DMS79 (cell line): ENCODE measurements around the gene HELZ.
"Not testable (repeated sequence)": the region's sequence is repeated elsewhere in the genome, so short reads cannot be mapped to it uniquely, and the experiment has no call there.

ENCODE experiments used
- DNase-seq: peaks from one replicate; lab custom pipeline; 2025; lab: John Stamatoyannopoulos, UW

The HELZ gene

DNA sequence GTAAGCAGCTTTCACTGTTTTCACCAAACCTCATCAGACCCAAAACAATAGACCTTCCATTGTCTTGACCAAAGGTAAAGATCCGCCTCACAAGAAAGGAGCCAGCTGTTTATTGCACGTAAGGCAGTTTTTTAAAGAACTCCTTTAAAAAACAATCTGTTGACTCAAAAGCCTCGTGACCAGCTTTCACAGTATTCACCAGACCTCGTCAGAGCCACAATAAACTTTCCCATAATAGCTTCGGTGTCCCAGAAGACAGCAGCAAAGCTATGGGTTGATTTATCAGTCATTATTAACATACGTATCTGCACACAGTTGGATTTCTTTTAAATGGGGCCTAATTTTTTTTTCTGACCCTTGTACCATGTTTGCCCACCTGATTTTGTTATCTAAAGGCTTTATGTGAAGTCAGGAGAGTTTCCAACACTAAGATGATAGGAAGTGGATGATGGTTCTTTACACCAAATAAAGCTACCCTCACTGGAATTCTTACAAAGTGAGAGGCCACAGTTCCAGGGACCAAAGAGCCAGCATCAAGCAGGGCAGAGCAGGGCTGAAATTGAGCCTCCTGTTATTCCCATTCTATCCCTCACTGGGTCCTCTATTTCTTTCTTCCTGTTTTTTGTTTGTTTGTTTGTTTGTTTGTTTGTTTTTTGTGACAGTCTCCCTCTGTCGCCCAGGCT, 17.6 kb upstream of the HELZ start:
- DNase-seq: no peak

DNA sequence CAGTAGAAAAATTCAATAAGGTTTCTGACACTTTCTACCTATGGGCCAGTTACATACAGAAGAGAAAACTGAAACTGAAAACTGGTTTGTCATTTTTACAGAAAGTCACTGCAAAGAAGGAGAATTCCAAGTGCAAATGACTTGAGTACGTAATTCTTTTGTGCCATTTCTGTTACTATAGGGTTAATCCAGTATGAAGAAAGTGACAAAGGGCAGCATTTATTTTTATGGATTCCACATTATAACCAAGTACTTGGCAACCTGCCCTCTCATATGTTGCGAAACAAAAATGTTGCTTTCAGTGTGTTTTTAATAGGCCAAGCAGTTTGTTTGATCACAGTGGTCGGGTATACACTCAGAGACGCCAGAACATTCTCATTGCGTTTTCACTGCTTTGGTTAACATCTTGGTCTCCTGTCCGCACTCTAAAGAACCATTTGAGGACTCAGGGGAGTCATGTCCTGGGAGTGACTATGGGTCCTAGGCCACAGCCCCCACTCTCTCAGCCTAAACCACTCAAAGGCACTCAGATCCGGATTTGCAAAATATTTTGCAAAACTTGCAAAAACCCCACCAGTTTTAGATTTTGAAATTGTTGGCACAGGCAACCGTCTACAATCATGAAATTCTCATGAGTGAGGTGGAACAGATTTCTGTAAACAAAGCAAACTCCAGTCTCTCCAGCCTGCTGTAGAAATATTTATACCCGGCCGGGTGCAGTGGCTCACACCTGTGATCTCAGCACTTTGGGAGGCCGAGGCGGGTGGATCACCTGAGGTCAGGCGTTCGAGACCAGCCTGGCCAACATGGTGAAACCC, 15.4 kb upstream of the HELZ start:
- no peak for DNase-seq

DNA sequence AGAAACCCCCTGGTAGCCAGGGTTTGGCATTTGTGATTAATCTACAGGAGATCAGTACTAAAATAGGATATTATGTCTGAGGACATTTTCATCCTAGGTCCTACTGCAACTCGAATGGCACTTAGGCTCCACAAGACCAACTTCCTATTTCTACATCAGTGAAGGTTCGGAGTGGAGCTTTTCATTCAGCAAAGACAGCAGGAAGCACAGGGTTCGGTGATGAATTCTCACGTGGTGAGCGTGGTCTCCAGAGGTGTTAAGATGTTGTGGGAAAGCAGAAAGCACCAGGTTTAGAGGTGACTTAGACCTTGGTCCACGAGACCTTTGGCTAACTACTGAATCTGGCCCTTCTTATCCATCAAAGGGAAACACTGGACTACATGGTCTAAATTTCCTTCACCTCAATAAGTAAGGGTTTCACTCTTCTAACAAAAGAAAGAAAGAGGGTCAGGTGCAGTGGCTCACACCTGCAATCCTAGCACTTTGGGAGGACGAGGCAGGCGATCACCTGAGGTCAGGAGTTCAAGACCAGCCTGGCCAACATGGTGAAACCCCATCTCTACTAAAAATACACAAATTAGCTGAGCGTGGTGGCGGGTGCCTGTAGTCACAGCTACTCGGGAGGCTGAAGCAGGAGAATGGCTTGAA, 13.9 kb upstream of the HELZ start:
- no peak for DNase-seq

DNA sequence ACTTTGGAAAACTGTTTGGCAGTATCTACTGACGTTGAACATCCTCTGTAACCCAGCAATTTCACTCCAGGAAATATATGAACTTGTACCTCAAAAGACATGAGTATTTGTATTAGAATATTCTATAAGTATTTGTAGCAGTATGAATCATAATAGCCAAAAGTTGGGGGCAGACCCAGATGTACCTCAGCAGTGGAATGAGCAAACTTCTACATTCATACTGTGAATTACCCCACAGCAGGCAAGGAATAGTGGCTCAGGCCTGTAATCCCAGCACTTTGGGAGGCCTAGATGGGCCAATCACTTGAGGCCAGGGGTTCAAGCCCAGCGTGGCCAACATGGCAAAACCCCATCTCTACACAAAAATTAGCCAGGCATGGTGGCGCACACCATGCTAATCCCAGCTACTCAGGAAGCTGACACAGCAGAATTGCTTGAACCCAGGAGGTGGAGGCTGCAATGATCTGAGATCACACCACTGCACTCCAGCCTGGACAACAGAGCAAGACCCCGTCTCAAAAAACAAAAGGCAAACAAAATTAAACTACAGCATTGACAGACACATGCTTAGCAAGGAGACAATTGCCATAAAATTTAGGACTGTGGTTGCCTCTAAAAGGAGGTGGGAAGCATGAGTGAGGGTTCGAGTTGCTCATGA, 11.2 kb upstream of the HELZ start:
- DNase-seq: no peak

DNA sequence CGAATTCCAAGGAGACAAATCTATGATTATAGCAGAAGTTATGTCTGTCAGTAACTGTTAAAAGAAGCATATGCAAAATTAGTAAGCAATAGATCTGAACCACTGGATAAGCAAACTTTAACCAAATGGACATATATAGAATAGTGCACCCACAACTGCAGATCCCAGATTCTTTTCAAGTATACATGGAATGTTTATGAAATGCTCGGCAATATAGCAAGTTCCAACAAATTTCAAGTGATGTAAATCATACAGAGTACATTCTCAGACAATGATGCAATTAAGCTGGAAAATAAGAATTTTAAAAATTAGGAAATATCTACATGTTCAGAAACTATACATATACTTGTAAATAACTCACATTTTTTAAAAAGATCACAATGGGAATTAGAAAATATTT, 8.4 kb upstream of the HELZ start:
- no peak for DNase-seq

DNA sequence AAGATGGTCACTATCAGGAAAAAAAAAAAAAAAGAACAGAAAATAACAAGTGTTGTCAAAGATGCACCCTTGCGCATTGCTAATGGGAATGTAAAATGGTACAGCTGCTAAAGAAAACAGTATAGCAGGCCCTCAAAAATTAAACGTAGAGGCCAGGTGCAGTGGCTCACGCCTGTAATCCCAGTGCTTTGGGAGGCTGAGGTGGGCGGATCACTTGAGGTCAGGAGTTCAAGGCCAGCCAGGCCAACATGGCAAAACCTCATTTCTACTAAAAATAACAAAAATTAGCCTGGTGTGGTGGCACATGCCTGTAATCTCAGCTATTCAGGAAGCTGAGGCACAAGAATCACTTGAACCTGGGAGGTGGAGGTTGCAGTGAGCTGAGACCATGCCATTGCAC, 6.6 kb upstream of the HELZ start:
- DNase-seq: not testable (repeated sequence)

DNA sequence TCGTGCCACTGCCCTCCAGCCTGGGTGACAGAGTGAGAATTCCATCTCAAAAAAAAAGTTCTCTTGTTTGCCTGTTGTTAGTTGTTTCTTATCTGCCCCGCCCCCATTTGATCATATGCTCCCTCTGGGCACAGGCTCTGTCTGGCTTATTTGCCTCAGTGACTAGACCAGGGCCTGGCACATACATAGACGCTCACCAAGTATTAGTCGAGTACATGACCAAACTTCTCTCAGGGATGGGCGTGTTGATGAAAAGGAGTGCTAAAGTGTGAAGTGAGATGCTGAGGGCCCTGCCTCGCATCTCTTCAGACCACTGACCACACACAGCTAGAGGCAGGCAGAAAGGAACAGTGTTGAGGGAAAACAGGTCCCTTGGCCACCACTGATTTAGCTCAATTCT, 3.3 kb upstream of the HELZ start:
- DNase-seq: no peak

DNA sequence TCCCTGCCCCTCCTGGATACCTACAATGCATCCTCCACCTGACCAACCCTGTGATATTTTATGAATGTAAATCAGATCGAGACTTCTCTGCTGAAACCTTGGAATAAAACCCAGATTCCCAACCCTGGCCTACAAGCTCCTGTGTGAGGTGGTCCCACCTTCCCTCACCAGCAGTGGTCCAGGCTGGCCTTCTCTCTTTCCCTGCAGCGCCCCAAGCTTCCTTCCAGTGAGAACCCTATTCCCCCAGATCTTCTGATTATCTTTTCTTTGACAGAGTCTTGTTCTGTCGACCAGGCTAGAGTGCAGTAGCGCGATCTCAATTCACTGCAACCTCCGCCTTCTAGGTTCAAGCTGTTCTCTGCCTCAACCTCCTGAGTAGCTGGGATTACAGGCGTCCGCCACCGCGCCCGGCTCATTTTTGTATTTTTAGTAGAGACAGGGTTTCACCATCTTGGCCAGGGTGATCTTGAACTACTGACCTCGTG, 2.5 kb upstream of the HELZ start:
- DNase-seq: no peak

DNA sequence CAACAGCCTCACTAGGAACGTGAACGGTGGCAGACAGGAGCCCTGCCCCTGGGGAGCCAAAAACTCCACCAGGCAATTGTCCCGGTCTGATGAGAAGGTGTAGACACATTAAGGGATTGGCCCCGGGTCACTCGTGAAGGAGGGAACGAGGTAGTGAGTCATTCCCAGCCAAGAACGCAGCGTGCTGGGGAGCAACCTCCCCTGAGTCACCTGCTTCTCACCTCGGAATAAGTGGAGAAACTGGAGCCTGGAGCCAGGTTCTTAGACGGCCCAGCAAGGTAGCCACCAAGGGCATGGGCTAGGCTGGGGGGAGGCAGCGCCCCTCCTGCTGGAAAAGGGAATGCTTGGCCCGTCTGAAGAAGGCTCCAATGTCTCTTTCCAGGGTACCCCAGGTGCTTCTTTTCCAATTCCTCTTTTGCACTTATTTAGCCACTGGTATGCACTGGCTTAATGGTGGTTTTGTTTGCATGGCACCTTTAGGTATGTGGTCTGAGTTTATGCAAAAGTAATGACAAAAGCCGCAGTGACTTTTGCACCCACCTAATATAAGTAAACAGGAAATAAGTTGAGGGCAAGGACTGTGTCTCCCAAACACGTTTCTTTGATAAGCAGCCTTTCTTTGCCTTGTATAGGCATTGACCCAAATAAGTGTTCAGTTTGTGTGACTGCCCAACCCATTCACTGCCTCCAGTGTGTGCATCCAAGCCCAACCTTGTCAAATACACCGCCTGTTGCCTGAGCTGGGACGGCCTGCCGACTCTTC, 1.8 kb upstream of the HELZ start:
- DNase-seq: peak; percentile 9

DNA sequence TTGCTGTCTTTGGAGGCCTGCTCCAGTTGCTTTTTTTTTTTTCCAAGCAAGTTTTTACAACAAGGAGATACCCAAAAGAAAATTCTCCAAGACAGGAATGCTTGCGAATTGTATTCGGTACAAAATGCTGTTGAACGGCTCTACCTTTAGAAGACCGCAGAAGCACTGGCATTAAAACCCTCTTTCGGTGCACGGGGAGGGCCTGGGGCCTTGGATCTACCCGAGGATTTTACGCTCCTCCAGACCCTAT, 1.3 kb upstream of the HELZ start:
- DNase-seq: no peak

DNA sequence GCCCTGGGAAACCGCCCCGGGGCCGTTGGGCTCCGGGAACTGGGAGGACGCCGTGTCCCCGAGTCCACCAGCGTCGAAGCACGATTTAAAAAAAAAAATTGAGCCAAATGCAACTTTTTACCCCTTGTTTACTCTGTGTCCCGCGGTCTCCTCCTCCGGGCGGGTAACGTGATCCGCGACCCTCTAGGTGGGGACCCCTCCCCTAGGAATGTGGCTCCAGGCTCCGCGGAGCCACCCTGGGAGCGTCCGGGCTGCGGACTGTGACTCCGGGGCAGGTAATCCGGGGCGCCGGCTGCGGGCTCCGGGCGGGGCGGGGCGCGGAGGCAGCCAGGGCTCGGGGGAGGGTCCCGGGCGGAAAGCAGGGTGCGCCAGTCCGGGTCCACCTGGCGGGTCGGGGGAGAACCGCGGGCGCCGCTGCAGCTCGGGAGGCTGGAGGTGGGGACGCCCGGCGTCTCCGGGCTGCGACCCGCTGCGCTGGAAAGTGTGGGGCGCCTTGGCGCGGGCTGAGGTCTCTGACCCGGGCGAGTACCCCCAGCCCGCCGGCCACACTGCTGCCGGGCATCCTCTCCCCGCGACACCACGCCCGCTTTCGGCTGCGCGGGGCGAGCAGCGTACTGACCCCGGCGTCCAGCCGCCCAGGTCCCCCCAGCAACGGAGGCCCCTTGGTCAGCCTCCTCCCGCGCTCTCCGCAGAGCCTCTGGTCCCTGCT, 852 bp upstream of the HELZ start:
- DNase-seq: no peak

DNA sequence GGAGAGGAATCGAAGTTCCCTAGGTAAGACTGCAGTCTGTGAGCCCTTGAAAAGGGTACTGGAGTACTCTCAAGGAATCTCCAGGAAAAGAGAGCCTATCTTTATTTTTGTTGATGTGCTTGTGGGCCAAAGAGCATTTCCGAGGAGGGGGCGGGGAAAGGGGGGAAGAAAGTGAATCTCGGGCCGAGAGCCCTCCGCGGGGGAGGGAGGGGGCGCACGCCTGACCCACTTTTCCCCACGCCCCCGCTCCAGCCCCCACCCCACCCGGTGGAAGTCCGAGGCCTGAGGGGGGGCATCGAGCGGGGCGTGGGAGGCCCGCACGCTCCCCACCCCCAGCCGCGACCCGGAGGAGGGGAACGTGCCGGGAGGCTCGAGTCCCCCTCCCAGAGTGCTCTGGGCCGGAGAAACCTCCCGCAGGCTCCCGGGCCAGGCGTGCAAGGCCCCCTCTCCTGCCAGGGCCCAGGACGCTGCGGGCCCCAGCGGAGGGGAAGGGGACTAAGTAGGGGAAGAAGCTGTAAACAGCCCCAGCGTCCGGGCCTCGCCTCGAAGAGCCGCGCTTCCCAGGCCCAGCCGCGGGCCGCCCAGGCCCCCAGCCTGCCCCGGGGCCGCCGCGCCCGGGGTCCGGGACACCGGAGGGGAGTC, 444 bp downstream of the HELZ start:
- DNase-seq: no peak

DNA sequence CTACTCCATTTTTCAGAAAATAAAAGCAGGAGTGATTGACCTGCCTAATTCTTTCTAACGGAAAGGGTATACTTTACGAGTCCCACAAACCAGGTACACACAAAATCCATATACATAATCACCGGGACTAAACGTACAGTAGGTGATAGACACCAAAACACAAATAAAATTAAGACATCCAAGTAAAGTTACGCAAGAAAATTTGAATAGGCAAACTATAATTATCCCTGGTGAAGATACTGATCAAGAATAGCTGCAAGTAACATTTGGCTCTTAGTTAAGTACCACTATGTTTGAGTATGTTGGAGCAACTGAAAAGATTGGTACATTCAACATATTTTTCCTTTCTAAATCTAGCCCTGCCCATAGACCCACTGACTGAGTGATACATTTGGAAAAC, 1.7 kb downstream of the HELZ start:
- DNase-seq: no peak

DNA sequence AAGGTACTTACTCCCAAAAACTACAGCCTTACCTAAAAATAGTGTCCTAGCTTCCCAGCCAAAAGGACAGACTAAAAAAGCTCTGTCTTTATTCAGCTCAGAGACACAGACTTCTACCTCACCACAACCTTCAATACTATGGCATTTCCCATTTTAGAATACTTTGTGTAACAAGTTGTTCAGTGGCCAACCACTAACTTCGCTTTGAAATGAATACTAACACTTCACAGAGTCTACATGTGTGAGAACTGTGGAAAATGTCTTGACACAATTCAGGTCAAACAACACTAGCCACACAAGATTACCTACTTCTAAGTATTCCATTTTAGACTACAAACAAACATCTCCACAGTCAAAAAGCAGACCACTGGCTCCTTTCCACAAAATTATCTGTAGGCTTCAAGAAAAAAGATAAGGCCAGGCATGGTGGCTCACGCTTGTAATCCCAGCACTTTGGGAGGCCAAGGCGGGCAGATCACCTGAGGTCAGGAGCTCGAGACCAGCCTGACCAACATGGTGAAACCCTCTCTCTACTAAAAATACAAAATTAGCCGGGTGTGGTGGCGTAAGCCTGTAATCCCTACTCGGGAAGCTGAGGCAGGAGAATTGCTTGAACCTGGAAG, 3.2 kb downstream of the HELZ start:
- no peak for DNase-seq

DNA sequence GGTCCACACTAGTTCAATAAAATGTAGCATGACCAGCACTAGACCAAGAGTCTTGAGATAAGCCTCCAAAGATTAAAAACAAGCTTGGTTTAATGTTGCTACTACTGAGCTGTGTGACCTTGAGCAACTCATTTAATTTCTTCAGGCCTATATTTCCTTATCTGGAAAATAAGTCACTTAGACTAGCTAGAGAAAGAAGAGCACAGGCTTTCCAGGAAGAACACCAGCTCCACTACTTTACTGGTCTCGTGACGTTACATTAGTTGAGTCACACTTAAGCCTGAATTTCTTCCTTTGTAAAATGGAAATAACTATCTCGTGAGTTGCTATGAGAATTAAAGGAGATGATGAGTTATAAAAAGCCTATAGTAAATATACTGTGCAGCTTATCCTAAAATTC, 5.4 kb downstream of the HELZ start:
- no peak for DNase-seq

DNA sequence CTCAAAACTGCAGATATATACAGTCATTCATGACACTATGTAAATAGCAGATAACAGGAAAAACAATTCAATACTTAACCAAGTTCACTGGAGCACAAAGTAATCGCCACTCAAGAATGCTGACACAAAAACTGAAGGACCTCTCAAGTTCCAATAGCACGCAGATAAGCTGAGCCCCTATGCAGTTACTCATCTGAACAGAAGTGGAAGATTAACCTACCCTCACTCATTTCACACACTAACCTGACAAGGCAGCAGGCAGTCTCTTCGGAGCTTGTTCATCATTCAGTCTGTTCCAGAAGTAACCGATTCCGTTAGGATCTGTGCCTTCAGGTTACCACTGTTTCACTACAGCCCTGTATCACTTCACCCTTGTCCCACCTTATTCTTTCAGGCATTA, 6.0 kb downstream of the HELZ start:
- DNase-seq: peak; percentile 12

DNA sequence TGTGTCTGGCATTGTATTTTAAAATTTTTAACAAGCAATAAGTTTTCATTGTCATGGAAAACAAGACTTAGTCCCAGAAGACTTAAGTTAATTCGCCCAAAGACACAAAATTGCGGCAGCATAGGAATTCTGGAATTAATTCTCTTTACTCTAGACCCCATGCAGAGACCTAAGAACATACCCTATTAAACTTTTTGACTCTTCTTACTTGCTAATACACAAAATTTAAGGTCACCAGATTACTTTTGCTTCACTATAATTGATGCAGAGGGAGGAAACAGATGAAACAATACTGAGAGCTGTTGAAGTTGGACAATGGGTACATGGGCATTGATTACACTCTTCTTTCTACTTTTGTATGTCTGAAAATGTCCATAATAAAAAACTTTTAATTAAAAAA, 12.6 kb downstream of the HELZ start:
- no peak for DNase-seq

DNA sequence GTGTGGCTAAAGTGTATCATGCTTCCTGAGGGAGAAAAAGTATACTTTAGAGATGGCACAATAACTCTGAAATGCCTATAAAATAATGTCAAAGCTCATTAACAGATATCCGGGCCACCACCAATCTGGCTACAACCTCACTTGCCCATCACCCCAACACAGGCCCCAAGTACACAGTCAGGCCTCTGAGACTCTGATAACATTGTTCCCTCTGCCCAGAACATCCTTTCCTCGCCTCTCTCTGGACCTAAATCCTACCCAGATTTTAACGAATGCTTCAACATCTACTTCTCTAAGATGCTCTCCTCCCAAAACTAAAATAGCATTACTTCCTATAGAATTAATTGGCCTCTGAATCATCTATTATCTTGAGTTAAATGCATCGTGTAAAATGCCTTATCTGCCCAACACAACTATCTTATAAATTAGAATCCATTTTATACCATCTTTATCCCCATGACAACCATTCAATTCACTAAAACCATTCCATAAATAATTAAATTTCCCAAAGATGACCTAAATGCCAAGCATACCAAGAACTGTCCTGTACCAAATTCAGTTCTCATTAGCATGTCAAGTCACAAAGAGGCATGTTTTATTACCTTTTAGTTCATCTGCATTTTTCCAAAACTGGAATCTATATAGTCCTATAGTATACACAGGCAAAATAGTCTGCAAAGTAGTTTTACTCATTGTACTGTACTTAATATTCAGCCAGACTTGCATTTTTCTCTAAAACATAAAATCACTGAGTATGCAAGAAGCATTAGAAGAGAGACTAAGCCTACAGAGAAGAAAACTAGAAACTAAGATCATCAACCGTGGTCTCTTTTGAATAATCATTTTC, 15.7 kb downstream of the HELZ start:
- no peak for DNase-seq

DNA sequence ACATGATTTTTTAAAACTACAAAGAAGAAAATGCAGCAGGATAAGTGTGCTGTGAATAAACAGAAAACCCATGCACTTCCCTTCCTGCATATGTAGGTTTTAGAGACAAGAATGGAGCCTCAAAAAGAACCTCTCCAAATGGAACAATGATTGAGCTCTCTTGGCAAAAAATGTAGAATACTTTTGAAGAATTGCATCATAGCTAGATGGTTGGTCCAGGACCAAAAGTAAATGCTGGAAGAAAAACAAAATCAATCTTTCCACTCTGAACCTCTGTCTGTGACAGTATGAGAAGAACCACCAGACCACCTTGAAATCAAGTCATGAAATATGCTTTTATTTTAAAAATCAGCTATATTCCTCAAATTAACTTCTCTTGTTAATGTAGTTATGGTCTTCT, 17.5 kb downstream of the HELZ start:
- no peak for DNase-seq

DNA sequence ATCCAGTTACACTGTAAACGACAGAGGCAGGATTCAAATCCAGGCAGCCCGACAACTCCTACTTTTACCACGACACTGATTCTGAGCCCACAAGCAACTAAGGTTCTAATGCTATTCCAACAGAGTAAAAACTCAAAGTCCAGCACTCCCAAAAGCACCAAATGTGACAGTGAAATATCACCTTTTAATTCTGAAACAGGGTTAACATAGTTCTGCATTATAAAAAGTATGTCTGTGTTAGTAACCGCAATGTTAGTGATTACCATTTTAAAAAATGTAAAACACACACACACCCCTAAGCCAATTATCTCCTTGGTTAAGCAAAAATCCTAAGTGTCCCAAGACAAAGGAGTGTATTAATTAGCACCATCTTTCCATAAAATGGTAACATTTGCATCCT, 19.7 kb downstream of the HELZ start:
- no peak for DNase-seq
